Prostate gland (tissue), 2 donors: Measurements from ENCODE around the gene DCAF4L1.

Experiments
- POLR2A ChIP-seq: fragments of 450-650 bp; IDR thresholded peaks from one replicate; pipeline ENCODE4 v1.6.1; 2016; ENCODE audit warnings: antibody characterized with exemption, mild to moderate bottlenecking
- POLR2AphosphoS5 ChIP-seq: sonication (generic); formaldehyde crosslinking; IDR thresholded peaks from one replicate; pipeline ENCODE4 v1.6.1; 2017; ENCODE audit warnings: antibody characterized with exemption
- TF ChIP-seq, protein P1 (sequence below), 4 experiments: fragments of 200-600 bp in 2 of 4; fragments of 450-650 bp in 2 of 4; sonication (generic) in 2 of 4; IDR thresholded peaks; 1 replicate in 3 of 4; 2 replicates in 1 of 4; pipeline ENCODE4 v1.5.1; 2016 to 2019; ENCODE audit warnings: antibody characterized with exemption in 4 of 4, mild to moderate bottlenecking in 2 of 4, moderate library complexity in 2 of 4

DNA sequence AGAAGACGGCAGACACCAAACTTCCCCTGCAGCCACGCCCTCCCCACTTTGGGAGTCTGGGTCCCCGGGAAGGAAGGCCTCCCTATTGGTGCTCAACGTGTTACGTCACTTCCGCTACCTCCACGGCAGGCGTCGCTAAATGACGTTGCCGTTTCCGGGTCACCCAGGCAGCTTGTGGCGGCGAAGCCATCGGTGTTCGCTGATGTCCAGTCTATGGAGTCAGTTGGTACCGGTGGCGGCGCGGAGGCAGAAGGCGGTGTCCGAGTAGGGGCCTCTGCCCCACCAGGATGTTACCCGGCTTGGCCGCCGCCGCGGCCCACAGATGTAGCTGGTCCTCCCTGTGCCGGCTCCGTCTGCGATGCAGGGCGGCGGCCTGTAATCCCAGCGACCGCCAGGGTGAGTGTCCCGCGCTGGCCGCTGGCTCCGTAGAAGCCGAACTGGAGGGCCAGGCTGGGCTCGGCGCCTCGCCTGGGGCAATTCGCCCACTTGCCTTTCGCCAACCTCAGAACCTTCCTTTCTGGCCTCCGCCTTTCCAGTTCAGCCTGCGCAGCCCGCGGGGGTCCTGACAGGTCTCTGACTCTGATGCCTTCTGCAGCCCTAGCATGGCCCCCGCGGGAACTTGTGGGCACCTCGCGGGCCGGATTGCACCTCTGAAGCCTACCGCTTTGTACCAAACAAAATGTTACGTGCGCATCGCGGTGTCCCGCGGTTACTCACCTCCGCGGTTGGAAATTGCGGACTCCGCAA, 9.0 kb downstream of the DCAF4L1 start, which contains the start of gene SLC30A9:
- TF ChIP-seq, protein P1, sequence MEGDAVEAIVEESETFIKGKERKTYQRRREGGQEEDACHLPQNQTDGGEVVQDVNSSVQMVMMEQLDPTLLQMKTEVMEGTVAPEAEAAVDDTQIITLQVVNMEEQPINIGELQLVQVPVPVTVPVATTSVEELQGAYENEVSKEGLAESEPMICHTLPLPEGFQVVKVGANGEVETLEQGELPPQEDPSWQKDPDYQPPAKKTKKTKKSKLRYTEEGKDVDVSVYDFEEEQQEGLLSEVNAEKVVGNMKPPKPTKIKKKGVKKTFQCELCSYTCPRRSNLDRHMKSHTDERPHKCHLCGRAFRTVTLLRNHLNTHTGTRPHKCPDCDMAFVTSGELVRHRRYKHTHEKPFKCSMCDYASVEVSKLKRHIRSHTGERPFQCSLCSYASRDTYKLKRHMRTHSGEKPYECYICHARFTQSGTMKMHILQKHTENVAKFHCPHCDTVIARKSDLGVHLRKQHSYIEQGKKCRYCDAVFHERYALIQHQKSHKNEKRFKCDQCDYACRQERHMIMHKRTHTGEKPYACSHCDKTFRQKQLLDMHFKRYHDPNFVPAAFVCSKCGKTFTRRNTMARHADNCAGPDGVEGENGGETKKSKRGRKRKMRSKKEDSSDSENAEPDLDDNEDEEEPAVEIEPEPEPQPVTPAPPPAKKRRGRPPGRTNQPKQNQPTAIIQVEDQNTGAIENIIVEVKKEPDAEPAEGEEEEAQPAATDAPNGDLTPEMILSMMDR (IDR thresholded peaks at IDR 0.05), result peak in 2 of 4 experiments; percentile 48 to 62
- TF ChIP-seq POLR2A, result peak; percentile 90
- TF ChIP-seq POLR2AphosphoS5, result peak; percentile 98
